HG03565 (cell line): ENCODE results near the gene TNFRSF1A.

Experiments
- ATAC-seq: cut with Tn5 transposase; IDR thresholded peaks from one replicate; pipeline ENCODE4 v1.9.1; 2021; ENCODE audit warnings: mild to moderate bottlenecking, moderate library complexity; ENCODE audit not compliant: unreplicated experiment

TNFRSF1A gene

GRCh38 chr12:6374786-6375160 lies 32.9 kb upstream of the TNFRSF1A start:
- ATAC-seq: no peak

DNA sequence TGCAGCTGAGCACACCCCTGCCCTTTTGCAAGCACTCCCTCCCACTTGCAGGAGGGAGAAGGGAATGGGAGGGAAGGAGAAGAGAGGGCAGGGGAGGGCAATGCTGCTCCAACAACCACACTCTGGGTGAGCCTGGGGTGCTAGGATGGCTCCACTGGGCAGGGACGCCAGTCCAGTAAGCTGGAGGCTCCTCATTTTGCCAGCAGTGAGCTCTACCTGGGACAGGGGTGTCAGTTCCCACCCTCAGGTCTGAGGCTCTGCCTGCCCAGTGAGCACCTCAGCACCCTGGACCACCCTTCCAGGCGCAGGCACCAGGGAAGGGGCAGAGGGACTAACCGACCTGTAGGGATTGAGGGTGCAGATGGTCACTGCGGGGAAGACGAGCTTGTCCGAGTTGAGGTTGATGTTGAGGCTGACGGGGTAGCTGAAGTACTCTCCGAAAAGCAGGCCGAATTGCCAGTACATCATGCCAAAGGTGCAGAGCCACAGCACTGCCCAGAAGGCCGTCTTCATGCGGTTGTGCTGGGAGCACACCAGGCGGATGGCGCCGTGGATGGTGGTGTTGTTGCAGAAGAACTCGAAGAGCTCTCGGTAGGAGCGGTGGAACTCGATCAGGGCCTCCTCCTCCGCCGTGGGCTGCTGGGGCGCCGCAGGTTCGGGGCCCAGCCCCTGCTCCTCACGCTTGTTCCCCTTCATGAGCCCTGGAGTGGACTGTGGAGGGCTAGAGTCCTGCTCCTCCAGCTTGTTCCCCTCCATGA lies 32.3 kb upstream of the TNFRSF1A start:
- ATAC-seq: no peak

DNA sequence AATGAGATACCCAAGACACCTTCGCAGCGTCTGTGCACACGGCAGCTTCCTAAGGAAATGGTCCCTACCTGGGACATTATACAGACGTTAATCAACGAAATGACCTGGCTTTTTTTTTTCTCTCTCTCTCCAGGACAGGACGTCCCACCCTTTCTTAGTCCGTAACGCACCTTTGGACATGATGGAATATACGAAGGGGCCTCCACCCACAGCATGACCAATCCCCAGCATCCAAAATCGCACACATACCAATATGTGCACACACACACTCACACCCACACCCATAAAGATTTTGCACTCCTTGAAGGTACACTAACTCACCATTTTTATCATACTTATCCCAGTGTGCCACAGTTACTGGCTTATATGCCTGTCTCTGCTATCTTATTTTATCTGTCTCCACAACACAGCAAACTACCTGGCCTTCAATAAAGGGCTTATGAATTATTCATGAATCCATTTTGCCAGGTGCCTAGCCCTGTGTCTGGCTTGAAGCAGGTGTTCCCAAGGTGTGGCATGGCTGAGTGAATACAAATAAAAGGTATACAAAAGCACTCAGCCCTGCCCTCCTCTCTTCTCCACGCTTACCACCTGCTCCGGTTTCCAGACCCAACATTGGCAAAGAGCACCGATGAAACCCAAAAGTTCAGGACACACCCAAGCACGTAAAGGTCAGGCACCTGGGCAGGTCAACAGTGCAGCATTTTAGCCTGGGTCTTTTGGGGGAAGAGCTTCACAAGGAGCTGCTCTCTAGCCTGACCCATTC lies 31.3 kb upstream of the TNFRSF1A start:
- ATAC-seq: no peak

- ATAC-seq: no peak
Observed at GRCh38 chr12:6372403-6373003, 30.6 kb upstream of the TNFRSF1A start.

DNA sequence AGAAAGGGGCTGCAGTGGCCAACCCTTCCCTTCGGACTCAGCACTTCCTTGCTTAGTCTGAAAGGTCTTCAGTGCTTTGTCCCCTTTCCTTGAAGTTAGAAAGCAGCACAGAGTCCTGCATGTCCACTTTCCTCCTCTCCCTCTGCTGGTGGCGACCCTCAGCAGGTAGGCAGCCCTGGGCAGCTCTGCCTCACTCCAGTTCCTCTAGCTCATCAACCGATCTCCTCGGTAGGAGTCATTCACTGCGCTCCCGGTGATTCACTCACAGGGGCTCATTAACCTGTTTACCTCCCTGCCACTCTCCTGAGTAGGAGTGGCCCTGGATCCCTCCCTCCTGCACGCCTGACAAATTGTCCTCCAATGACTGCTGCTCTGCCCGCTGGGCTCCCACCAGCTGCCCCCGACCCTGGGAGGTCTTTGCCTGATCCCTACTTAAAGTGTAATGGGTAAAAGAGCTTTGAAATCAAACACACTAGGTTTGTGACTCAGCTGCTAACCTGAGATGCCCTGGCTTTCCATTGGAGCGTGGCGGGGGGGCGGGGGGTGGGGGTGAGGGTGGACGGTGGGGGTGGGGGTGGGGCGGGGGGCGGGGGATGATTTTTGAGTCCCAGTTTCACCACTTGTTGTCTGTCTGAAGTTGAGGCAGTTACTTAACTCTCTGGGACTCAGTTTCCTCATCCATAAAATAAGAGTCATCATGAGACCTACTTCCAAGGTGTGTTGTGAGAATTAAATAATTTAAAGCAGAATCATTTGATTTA lies 29.3 kb upstream of the TNFRSF1A start:
- no peak for ATAC-seq

DNA sequence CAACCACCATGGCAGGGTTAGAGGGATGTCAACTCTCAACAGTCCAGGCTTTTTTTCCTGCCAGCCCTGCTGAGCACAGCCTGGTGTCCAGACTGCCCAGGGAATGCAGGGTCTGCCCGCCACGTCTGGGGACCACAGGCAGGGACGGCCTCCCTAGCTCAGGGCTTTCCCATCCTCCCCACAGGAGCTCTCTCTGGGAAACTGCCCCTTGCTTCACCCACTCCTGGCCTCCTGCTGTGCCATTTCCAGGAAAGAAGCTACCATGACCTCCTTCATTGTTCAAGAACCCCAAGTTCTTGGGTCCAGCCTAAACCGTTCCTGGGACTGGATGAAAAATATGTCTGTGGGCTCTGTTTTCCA lies 28.7 kb upstream of the TNFRSF1A start:
- ATAC-seq: no peak

GRCh38 chr12:6369916-6370575 lies 28.2 kb upstream of the TNFRSF1A start:
- ATAC-seq: no peak

GRCh38 chr12:6368906-6369525 lies 27.1 kb upstream of the TNFRSF1A start:
- no peak for ATAC-seq

DNA sequence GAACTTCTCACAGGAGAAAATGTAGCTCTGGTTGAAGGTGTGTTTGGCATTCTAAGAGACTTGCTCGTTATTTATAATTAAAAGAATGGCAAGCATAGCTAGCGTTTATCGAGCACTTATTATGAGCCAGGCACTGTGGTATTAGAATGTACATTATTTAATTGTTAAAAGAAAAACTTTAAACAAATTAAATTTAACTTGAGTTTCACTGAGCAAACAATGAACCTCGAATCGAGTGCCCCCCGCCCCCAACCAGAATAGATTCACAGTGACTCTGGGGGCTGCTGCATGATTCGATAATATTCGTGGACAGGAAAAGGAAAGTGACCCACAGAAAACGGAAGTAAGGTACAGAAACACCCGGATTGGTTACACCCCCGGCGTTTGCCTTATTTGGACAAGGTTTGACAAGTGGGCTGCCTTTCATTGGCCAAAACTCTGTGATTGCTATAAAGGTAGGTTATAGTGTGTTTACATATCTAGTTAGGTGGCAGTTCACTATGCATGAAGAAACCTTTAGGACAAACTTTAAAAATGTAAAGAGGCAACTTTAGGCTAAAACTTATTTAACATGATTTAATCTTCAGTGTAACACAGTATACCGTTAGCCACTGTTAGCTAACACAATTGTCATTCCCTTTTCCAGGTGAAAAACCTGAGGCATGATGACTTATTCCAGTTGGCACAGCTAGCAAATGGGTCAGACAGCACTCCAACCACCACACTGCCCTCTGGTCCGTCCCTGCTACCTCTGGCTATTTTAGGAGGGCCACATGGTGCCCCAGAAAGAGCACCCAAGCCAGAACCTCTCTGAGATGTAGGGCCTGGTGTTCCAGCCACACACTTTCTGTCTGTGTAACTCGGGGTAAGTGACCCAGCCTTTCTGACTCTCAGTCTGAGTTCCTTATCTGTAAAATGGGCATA lies 26.4 kb upstream of the TNFRSF1A start:
- ATAC-seq: no peak

DNA sequence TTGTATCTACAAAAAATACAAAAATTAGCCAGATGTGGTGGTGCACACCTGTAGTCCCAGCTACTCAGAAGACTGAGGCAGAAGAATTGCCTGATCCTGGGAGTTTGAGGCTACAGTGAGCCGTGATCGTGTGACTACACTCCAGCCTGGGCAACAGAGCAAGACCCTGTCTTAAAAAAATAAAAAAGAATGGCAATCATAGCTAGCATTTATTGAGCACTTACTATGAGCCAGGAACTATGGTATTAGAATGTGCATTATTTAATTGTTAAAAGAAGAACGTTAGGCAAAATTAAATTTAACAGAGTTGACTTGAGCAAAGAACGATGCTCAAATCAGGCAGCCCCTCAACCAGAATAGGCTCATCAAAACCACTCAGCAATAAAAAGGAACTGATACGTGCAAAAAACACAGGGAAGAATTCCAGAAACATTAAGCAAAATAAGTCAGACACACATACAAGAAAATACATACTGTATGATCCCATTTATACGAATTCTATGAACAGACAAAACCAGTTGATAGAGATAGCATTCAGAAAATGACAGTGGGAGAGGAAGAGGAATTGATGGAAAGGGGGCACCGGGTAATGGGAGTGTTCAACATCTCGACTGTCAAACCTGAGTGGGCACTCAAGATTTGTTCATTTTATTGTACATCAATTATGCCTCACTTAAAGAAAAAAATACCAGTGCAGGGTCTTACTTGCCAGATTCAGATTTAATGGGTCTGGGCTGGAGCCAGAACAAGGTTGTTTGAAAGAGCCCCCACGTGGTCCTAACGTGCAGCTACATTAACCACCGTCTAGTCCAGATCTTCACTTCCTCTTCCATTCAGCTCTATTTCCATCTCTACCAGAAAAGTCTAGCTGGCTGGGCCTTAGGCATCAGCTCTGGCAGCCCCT lies 25.4 kb upstream of the TNFRSF1A start:
- ATAC-seq: peak; percentile 40

DNA sequence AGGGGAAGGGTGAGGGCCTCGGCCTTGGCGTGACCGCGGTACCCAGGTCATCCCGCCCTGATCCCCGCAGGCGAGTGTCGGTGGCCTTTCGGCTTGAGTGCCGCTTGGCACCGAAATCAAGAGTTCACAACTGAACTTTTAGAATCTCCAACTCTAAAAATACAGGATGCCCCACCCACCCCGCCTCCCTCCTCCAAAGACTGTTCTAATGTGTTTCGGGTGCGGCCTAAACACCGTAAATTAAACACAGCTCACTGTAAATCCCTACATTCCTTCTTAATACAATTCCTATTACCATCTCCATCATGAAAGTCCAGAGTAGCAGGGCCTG lies 22.1 kb upstream of the TNFRSF1A start:
- no peak for ATAC-seq

GRCh38 chr12:6363330-6364043 lies 21.6 kb upstream of the TNFRSF1A start:
- ATAC-seq: no peak

DNA sequence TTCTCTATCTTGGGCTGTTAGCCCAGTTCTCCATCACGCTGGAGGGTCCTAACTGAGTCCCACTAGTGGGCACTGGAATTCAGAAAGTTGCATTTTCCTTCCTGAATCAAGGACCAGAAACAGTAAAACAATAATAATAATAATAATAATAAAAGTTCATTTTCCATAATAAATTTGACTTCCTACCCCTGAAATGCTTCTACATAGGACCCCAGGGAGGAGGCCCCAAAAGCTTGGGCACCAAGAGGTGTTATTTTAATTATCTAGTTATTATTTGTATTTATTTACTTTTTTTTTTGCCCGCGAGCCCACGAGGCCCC lies 21.1 kb upstream of the TNFRSF1A start:
- no peak for ATAC-seq

DNA sequence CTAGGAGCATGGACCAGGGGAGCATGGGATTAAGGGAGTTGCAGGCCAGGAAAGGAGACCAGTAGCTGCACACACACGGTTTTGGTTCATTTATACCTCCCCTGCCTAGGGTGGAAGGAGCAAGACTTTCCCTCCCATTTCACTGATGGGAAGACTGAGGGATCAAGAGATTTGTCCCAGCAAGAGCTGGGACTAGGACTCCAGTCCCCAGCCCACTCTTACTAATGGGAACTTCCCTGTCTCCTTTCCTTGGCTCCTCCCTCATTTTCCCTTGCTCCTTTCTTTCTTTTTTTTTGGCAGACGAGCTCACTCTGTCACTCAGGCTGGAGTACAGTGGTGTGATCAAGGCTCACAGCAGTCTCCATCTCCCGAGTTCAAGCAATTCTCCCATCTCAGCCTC lies 20.5 kb upstream of the TNFRSF1A start:
- no peak for ATAC-seq

DNA sequence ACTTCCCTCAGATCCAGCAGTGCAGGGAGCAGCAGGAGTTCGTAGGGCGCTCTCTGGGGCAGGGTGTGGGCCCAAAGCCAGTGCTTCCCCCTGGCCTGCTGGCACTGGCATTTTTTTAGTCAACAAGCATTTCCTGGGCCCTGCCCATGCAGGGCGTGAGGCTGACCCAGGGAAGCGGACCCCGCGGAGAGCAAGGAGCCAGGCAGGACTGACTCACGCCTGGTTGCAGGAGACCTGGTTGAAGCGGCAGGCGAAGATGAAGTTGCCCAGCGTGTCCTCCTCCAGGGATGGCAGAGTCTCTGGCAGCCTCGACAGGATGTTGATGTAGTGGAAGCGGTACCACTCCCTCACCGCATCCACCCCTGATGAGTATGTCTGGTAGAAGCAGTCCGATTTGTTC lies 20.0 kb upstream of the TNFRSF1A start:
- ATAC-seq: no peak

DNA sequence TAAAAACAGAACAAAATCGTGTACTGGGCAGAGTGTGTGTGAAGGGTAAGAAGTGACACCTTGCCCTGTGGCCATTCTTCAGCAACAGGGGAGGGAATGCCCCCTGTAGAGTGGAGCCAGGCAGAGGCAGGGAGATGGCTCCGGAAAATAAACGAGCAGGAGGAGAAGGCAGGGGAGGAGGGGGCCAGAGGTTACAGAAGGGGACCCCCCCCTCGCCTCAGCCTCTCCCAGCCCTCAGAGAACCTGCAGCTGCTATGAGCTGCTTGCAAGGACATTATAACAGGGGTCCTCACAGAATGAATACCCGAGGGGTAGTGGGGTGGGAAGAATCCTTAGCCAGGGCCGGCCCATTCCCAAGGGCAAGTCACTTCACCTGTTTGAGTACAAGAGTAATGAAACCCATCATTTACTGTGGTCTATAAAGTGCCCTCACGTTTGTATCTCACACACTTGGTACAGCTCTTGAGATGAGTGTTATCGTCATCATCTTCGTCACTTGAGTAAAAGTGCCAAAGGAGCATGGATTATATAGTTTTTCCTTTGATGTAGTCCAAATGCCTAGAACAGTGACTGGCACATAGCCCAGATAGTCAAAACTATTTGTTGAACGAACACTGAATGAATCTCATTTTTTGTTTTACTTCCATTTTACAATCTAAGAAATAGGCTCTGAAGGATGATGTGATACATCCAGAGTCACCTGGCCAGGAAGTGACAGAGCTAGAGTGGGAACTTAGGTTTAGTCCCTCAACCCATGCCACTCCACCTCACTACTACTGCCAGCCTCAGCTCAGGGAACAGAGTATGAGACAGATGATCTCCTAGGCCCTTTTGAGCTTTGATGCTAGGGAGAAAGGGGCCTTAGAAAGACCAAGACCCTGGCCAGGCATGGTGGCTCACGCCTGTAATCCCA lies 19.0 kb upstream of the TNFRSF1A start:
- no peak for ATAC-seq

- no peak for ATAC-seq
Observed at GRCh38 chr12:6360080-6360571, 18.2 kb upstream of the TNFRSF1A start.
